ENCODE data around the gene GLOD4.

Gene GLOD4

DNA sequence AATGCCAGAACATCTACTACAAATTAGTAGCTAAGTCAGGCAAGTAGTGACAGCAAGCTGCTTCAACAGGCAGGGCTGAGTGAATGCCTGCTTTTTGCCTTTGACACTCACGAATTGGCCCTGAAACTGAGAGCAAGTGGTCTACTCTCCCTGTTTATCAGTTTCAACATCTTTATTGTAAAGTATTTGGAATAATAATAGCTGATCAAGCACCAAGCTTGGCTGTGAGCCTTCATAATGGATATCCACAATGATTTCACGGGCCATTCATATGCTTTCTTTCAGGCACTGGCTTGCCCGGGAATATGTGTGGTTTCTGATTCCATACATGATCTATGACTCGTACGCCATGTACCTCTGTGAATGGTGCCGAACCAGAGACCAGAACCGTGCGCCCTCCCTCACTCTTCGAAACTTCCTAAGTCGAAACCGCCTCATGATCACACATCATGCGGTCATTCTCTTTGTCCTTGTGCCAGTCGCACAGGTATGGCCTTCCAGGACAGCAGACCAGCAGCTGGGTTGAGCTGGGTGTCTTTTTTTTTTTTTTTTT, 44.4 kb downstream of the GLOD4 start:
- no peak for DNase-seq

DNA sequence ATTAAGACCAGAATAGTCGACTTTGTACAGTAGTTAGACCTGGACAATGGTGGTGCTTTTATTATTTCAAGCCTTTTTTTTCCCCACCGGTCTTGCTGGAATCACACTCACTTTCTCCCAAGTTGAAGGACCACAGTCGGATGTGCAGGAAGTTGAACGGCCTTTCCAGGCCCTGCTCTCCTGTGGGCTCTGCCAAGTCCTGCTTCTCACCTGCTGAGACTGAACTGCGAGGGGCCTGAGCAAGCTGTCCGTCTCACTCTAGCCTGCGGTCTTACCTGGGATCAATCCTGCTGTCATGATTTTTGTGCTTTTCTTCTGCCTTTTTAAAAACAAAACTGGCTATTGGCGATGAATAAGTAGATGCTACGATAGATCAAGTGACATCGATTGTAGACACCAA, 48.3 kb downstream of the GLOD4 start:
- no peak for DNase-seq

DNA sequence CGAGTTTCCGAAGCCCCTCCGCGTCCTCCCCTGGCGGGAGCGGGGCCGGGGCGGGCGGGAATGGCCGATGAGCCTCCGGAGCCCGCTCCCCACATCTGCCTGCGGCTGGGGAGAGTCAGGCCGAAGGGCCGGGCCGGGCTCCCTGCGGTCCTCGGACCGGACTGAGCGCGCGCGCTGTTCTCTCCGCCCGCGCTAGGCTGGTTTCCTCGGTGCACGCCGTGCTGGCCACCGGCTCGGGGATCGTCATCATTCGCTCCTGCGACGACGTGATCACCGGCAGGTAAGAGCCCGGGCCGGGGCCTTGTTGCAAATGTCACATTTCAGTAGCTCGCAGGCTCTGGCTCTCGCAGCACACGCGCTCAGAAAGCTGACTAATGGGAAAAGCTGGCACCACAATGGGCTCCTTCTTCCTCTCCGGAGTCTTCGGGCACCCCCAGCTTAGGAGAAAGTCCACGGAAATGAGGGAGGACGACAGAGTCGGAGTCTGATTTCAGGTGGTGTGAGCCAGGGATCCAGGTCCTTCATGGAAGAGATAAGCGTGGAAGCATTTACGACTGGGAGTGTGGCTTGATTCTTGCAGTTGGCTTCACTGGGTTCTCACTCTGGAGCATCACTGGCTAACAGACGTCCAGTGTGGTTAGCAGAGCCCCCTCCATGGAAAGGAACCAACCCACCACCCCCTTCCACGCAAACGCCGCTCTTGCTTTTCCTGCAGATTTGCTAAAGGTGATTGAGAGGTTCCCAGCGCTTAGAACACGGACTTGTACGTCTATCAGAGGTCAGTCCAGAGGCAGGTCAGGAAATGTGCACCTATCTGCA, 49.0 kb downstream of the GLOD4 start:
- DNase-seq: no peak

DNA sequence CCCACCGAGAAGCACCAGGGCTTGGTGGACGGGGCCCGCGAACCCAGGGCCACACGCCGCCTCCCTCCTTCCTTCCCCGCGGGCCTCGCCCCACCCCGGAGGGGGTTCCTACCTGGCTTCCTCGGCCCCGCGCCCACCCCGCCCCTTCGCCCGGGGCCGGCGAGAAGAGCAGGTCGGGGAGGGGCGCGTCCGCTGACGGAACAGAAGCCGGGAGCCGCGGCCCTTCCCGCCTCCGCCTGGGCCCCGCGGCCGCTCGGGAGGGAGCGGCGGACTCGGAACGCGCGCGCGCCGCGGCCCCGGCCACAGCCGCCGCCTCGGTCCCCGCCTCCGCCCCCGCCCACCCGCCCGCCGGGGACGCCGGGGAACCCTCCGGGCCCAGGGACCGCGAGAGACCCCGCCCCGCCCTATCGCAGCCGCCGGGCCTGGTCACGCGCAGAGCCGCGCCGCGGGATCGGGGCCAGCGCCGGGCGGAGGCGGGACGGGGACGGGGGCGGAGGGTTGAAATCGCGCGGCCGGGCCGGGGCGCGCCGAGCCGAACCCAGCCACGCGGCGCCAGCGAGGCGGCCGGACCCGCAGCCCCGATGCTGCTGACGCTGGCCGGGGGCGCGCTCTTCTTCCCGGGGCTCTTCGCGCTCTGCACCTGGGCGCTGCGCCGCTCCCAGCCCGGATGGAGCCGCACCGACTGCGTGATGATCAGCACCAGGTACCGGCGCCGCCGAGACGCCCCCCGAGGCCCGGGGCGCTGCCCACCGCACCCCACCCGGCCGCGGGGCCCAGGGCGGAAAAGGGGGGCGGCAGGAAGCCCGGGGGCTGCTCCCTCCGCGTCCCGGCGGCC, 49.8 kb downstream of the GLOD4 start, which contains the start of gene TLCD3A:
TSS of gene TLCD3A (plus strand) at position 530 of the 835 bp plus-strand sequence. CDS start at position 582, 52 bp downstream.
- DNase-seq: no peak

DNA sequence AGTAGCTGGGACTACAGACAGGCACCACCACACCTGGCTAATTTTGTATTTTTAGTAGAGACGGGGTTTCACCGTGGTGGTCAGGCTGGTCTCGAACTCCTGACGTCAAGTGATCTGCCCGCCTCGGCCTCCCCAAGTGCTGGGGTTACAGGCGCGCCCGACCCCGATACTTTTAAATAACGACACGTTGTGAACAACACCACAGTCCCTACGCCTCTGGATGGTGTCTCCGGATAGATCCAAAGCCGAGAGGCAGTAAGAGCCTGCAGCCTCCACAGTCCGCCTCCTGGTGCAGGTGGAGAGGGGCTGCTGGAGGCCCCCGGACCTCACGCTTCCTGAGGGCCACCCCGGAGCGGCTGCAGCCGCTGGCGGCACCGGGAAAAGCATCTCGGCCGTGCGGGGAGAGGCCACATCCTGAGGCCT, 50.4 kb downstream of the GLOD4 start:
- no peak for DNase-seq

DNA sequence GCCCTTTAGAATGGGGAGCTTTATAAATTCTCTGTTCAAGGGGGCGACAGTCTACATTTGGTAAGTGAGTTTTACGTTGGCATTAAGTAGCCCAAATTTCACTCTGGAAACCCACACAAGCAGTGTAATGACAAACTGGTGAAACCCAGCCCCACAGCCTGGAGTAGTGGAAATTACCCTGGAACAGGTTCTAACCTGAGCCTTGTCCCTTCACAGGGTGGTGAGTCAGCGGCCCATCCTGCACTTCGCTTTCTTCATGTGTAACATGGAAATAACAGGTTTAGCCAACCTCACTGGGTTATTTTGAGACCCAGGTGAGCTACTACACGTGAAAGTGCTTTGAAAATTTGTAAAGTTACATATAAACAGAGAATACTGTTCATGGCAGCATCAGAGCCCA, 53.2 kb downstream of the GLOD4 start:
- no peak for DNase-seq

DNA sequence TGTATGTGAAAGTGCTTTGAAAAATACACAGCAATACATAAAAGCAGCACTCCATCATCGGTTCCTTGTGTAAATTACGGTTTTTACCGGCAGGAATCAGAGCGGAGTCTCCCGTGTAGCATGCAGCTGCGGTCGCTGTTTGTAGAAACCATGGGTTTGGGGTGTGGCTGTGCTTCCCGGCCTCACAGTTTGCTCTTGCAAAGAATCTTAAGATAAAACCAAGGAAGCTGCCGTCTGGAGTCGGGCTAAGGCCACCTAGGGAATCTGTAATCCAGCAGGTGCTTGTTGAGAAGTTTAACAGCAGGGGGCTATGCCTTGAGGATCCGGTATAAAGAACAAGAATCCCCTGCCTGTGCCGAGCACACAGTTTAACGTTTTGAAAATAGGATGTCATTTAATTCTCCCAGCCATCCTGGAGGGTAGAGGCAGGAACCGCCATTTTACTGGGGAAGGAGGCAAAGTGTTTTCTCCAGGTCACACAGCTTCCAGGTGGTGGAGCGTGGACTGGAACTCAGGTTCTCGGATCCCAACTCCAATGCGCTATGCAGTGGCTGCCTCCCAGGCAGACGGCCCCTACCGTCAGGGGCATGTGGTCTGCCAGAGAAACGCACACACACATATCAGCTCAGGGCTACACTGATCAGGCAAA, 55.7 kb downstream of the GLOD4 start:
- DNase-seq: no peak

DNA sequence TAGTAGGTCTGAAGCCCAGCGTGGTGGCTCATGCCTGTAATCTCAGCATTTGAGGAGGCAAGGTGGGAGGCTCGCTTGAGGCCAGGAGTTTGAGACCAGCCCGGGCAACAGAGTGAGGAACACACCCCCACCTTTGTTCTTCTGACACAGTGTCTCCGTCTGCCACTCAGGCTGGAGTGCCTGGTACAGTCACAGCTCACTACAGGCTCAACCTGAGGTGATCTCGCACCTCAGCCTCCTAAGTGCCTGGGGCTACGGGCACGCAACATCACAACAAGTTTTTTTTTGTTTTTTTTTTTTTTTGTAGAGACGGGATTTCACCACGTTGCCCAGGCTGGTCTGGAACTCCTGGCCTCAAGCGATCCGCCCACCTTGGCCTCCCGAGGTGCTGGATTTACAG, 56.3 kb downstream of the GLOD4 start:
- DNase-seq: no peak

DNA sequence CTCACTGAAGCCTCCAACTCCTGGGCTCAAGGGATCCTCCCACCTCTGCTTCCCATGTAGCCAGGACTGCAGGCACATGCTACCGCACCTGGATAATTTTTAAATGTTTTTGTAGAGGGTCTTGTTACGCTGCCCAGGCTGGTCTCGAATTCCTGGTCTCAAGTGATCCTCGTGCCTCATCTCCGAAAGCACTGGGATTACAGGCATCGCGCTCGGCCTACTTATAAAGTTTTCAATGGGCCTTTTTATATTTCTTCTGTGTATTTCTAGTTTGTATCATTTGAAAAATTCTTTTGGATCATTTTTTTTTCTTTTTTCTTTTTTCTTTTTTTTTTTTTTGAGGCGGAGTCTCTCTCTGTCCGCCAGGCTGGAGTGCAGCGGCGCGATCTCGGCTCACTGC, 57.0 kb downstream of the GLOD4 start:
- DNase-seq: no peak

DNA sequence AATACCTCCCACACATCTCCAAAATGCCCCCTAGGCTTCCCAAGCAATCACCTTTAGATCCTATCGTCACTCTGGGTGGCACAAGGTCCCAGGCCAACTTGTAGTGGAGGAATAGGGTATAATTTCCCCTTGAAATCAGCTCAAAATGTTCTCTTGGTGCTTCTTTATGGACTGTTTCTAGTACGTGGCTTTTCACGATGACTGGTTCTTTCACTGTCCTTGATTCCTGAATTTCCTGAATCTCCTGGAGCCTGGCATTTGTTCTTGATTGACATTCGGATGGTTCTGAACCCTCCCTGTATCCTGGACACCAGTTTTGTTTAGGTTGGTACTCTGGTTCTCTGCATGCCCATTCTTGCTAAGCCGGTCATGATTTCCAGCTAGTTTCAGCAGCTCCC, 60.5 kb downstream of the GLOD4 start:
- no peak for DNase-seq

DNA sequence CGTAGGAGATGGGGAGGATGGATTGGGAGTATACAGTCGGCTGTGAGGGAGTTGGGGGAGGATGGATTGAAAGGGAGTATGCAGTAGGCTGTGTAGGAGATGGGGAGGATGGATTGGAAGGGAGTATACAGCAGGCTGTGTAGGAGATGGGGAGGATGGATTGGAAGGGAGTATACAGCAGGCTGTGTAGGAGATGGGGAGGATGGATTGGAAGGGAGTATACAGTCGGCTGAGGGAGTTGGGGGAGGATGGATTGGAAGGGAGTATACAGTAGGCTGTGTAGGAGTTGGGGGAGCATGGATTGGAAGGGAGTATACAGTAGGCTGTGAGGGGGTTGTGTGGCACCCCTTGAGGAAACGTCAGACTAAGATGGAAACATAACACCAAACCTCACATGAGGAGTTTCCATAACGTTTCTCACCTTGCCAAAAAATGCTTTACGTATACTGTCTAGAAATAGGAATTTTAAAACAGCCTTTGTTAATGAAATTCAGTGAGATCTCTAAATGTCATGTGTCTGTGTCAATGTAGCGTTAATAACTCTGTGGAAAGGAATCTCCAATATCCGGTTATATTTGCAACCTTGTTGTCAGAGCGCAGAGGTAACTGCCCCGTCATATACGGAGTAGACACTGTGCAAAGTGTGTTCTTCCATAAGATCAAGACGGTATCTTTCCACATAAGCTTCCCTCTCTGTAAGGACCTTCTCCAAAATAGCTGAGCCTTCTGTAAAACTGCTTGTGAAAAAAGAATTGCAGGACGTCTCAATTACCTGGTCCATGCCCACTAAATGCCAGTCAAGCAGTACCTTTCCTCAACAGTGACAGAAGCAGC, 61.2 kb downstream of the GLOD4 start:
- no peak for DNase-seq

DNA sequence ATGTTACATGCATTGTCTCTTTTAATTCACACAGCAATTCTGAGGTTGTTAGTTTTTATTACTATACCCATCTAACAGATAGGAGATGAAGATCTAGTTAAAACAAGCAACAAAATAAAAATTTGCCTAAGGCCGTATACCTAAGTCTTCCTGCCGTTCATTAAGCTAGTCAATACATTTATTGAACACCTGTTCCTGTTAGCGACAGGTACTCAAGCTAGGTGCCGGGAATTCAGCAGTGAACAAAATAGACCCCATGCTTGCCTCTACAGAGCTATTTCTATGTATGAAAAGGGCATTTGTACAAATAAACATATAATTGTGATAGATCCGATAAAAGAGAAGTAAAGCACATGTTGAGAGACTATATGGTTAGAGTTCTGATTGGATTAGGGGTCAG, 64.0 kb downstream of the GLOD4 start:
- DNase-seq: no peak
